Thyroid gland (tissue), 4 donors: ENCODE measurements around the gene SYNJ2.

Experiments used
- POLR2A ChIP-seq, 2 donors: fragments of 450-650 bp; IDR thresholded peaks; one replicate each; pipeline ENCODE4 v1.6.1; 2017; ENCODE audit warnings: antibody characterized with exemption in 2 of 2, mild to moderate bottlenecking in 2 of 2, moderate library complexity in 1 of 2
- TF ChIP-seq, protein P1 (sequence below), 6 experiments: fragments of 200-600 bp in 3 of 6; fragments of 450-650 bp in 3 of 6; sonication (generic) in 3 of 6; IDR thresholded peaks; one replicate each; pipeline ENCODE4 v1.5.1; 2016 to 2019; ENCODE audit warnings: antibody characterized with exemption in 6 of 6, mild to moderate bottlenecking in 2 of 6, inconsistent platforms in 1 of 6, moderate library complexity in 1 of 6

DNA sequence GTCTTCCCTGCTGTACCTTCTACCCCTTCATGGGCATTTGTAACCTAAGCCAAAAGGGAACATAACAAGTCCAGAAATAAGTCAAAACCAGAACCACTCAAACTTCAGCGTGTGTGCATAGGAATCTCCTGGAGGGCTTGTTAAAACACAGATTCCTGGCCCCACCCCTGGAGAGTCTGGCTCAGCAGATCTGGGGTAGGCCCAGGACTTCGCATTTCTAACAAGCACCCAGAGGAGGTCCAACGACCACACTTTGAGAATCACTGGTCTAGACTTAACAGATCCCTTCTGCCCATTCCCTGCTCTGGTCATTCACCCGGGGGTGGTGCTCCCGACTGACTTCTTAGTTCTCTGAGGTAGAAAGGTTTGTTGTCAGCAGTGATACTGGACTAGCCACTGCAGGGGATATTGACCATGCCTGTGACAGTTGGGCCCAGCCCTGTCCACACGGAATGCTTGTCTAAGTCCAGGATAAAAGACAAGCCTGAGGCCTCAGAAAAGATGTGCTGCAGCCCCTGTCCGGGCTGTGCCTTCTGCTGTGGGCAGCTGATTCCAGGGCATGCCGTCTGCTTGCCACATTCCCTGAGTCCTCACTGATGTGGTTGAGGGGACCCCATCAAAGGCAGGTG, 68.6 kb downstream of the SYNJ2 start:
- no peak for TF ChIP-seq POLR2A (IDR thresholded peaks at IDR 0.05)
- TF ChIP-seq, protein P1, sequence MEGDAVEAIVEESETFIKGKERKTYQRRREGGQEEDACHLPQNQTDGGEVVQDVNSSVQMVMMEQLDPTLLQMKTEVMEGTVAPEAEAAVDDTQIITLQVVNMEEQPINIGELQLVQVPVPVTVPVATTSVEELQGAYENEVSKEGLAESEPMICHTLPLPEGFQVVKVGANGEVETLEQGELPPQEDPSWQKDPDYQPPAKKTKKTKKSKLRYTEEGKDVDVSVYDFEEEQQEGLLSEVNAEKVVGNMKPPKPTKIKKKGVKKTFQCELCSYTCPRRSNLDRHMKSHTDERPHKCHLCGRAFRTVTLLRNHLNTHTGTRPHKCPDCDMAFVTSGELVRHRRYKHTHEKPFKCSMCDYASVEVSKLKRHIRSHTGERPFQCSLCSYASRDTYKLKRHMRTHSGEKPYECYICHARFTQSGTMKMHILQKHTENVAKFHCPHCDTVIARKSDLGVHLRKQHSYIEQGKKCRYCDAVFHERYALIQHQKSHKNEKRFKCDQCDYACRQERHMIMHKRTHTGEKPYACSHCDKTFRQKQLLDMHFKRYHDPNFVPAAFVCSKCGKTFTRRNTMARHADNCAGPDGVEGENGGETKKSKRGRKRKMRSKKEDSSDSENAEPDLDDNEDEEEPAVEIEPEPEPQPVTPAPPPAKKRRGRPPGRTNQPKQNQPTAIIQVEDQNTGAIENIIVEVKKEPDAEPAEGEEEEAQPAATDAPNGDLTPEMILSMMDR (IDR thresholded peaks at IDR 0.05): no peak
